Activated T-cell treated with anti-CD3 and anti-CD28 coated beads for 48 hours (primary cell): ENCODE results near the gene MYO9A.
A peak's percentile ranks its signal among the peaks of the same experiment; 100 is the strongest.
"Not testable (repeated sequence)": the region's sequence is repeated elsewhere in the genome, so short reads cannot be mapped to it uniquely, and the experiment has no call there.

Experiments
- DNase-seq: peaks from one replicate; pipeline ENCODE4 v3.0.0-alpha.2; 2020; ENCODE audit warnings: low read depth

Gene MYO9A

DNA sequence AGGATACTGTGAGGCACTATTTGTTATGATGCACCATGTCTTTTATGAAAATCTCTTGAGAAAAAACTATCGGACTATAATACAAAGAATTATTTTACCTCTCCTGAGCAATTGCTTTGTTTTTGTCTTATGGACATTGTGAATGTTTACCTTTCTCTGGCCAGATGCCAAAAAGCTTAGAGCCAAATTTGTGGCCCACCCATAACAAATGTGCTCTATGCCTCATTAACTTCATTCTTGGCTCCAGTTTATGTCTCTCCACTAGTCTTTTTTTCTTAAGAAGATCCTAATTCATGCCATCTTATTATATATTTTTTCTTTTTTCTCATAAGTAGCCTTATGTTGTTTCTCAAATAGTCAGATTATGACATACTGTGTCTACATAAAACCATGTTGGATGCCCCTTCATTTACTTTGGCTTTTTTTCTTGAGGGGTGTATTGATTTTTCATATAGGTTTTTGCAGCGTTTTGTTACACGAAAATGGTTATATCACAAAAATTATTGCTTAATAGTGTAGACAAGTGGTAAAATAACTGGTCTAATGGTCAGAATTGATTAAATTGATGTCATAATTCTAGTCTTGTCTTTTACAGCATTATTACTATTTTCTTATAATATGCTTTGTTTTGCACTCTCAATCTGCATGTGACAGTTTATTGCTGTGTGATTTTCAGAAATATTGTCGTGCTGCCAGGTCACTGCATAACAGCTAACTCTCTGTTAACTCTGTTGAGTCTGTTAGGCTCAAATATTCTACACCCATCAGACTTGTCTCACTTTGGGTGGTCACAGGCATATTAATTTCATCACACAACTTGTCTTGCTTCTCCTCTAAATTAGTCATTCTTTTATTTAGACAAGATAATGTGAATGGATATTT lies 18.5 kb upstream of the MYO9A start:
- DNase-seq, result no peak

DNA sequence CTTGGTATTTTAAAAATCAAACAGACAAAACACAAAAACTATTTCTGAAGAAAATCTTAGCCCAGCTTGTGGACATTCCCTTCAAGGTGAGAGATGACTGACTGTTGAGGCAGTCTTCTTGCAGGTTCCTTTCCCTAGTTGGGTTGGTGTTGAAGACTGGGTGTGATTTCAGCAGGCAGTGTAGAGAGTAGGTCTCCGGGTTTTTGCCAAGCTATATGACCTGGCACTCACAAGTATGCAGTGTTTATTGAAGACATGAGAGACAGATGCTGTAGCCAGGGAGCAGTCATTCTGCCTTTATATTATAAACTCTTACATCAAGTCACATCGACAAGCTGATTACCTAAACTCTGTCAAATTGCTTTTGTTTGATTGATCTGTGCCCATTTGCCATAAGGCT lies 17.8 kb upstream of the MYO9A start:
- DNase-seq, result no peak

DNA sequence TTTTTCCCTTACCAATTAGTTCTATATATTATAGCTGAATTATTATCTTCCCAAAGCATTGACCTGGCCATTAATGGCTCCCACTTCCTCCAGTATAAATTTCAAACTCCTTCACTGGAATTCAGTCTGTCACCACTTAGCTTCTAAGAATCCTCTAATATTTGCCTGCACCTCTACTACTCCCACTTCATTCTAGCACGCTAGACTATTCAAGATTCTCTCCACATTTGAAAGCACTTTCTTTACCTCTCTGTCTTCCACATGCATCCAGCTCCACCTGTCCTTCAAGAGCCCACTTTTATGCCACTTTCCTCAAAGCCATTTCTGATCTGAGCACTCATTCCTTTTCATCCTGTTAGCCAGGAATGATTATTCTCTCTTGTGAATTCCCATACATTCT lies 15.3 kb upstream of the MYO9A start:
- DNase-seq, result no peak

- no peak for DNase-seq
These were observed 14.0 kb upstream of the MYO9A start for GRCh38 chr15:72131922-72132321.

- DNase-seq, result no peak
These were observed 12.3 kb upstream of the MYO9A start for GRCh38 chr15:72130272-72130671.

DNA sequence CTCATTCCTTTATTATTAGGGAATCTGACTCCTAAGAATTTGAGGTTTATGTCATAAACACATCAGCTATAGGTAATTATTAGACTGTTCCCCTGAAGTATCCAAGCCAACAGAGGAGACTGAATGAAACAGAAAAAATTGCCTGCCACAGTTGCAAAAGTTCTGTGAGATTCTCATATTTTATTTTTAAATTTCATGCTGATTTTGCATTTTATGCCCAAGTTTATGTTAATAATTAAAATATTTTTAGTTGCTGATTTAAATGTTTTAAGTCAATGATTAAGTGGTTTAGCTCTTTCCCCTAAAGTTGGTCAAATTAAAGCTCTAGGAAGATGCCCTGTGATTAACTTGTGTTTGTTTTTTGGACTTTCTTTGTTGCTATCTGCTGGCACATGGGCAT lies 10.4 kb upstream of the MYO9A start:
- DNase-seq, result no peak

DNA sequence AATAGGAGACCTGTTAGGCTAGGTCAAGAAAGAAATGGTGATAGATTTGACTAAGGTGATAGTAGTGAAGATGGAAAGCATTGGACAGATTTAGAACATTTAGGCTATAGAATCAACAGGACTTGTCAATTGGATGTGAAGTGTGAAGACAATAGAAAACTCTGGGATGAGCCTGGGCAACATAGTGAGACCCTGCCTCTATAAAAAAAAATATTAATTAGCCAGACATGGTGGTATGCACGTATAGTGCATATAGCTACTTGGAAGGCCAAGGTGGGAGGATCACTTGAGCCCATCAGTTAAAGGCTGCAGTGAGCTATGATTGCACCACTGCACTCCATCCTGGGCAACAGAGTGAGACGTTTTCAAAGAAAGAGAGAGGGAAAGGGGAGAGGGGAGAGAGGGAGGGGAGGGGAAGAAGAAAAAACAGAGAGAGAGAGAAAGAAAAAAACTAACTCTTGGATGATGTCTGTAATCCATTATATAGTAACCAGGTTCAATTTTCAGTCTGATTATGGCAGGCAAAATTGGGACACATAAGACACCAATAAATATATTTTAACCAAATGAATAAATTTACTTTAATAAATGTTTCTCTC lies 9.9 kb upstream of the MYO9A start:
- no peak for DNase-seq

GRCh38 chr15:72124218-72124617 lies 6.3 kb upstream of the MYO9A start:
- DNase-seq, result no peak

GRCh38 chr15:72117486-72118016 lies 399 bp downstream of the MYO9A start:
- DNase-seq, result peak; percentile 73

- DNase-seq, result no peak
These were observed 1.0 kb downstream of the MYO9A start for GRCh38 chr15:72116731-72117485.

DNA sequence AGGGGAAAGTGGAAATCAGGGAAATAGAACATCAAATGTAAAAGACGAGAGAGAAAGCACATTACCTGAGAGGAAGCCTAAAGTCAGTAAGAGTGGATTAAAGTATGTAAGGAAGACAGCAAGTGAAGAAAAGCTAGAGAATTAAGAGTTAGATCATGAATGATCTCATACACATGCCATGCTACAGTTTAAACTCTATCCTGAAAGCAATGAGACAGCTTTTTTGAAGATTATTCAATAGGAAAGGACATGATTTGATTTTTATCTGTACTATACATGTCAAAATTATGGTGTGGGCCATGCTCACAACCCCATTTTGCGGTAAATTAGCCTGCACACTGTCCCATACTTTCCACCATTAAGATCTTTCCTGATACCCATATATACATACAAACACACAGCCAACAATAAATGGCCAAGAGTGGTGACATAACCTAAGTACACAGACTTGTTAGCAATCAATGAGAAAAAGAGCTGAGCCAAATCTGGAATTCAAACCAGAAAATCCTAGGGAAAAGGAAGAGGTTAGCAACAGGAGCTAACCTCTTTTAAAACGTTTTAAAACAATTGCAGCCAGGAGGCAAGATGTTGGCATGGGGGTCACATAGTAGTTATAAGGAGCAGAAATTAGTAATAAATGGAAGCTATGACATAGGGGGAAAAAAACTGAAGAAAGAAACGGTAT lies 4.5 kb downstream of the MYO9A start:
- no peak for DNase-seq

DNA sequence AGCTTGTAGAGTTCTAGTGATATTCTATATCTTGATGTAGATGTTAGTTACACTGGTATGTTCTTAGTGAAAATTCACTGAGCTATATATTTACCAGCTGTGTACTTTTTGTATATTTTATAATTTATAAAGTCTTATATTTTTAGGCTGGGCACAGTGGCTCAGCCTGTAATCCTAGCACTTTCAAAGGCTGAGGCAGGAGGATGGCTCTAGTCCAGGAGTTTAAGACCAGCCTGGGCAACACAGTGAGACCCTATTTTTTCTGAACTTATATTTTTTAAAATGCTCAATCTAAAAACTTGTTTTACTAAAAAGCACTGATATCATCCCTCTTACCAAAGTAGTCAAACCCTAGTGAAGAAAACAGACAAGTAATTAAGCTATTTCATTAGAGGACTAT lies 5.1 kb downstream of the MYO9A start:
- DNase-seq, result no peak

GRCh38 chr15:72112116-72112515 lies 5.8 kb downstream of the MYO9A start:
- DNase-seq, result no peak

- no peak for DNase-seq
These were observed 7.6 kb downstream of the MYO9A start for GRCh38 chr15:72110355-72110754.

DNA sequence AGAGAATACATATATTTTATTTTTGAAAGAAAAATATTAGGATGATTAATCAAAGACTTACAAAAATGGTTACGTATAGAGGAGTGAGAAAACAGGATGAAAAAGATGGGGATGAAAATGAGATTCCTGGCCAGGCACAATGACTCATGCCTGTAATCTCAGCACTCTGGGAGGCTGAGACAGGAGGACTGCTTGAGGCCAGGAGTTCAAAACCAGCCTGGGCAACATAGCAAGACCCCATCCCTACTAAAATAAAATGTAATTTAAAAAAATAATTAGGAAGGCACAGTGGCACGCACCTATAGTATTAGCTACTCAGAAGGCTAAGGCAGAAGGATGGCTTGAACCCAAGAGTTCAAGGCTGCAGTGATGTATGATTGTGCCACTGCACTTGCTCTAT lies 11.9 kb downstream of the MYO9A start:
- DNase-seq, result no peak

DNA sequence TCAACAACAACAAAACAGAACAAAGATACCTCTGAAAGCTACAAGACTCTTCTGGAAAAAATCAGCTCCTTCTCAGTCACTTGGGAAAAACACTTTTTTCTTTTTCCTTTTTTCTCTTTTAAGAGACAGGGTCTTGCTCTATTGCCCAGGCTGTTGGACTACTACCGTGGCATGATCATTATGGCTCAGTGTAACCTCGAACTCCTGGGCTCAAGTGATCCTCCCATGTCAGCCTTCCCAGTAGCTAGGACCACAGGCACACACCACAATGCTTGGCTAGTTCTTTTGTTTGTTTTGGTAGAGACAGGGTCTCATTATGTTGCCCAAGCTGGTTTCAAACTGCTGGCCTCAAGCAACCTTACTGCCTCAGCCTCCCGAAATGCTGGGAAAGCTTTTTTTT lies 12.8 kb downstream of the MYO9A start:
- no peak for DNase-seq

DNA sequence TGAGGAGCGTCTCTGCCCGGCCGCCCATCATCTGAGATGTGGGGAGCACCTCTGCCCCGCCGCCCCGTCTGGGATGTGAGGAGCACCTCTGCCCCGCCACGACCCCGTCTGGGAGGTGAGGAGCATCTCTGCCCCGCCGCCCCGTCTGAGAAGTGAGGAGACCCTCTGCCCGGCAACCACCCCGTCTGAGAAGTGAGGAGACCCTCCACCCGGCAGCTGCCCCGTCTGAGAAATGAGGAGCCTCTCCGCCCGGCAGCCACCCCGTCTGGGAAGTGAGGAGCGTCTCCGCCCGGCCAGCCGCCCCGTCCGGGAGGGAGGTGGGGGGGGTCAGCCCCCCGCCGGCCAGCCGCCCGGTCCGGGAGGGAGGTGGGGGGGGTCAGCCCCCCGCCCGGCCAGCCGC lies 17.4 kb downstream of the MYO9A start:
- not testable (repeated sequence) for DNase-seq

GRCh38 chr15:72099155-72099554 lies 18.8 kb downstream of the MYO9A start:
- no peak for DNase-seq

GRCh38 chr15:72098040-72098439 lies 19.9 kb downstream of the MYO9A start:
- DNase-seq, result no peak

DNA sequence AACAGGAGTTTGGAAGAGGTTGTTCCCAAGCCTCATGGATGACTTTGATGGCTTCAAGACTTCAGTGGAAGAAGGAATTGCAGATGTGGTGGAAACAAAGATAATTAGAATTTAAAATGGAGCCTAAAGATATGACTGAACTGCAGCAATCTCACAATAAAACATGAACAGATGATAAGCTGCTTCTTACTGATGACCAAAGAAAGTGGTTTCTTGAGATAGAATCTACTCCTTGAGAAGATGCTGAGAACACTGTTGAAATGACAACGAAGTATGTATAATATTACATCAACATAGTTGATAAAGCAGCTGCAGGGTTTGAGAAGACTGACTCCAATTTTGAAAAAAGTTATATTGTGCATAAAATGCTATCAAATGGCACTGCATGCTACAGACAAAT lies 21.2 kb downstream of the MYO9A start:
- DNase-seq, result no peak

DNA sequence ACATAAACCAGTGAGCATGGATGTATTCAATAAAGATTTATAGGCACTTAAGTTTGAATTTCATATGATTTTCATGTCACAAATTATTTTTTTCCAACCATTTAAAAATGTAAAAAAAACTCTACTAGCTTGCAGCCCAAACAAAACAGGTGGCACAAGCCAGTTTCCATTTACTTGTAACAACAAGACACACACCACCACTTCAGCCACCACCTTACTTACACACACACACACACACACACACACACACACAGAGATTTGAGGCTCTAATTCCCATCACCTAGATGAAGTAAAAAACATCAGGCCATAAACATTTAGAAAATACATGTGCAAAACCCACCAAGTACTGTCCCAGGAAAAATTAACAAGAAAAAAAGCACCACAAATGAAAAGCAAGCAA lies 25.3 kb downstream of the MYO9A start:
- no peak for DNase-seq

GRCh38 chr15:72092006-72092405 lies 25.9 kb downstream of the MYO9A start:
- no peak for DNase-seq
